Coronary artery (tissue), 2 donors: ENCODE results near the gene SGMS1.
A peak's percentile ranks its signal among the peaks of the same experiment; 100 is the strongest.
"Not testable (repeated sequence)": the region's sequence is repeated elsewhere in the genome, so short reads cannot be mapped to it uniquely, and the experiment has no call there.

Experiments used
- DNase-seq: peaks from one replicate; pipeline ENCODE4 v3.0.0-alpha.2; 2017; ENCODE audit warnings: low spot score
- H3K27ac ChIP-seq, 2 donors: fragments of 200-600 bp; sonication (generic); one replicate each; pipeline ENCODE4 v1.5.1; 2016 to 2019
- H3K4me3 ChIP-seq: fragments of 200-600 bp; sonication (generic); 2 replicates; pipeline ENCODE4 v1.5.1; 2016; ENCODE audit warnings: mild to moderate bottlenecking, moderate library complexity
- TF ChIP-seq, protein P1 (sequence below): fragments of 200-600 bp; sonication (generic); IDR thresholded peaks from one replicate; pipeline ENCODE4 v1.5.1; 2019; ENCODE audit warnings: antibody characterized with exemption

SGMS1 gene

GRCh38 chr10:50379616-50380015 lies 244.1 kb downstream of the SGMS1 start:
- Histone ChIP-seq H3K4me3 (no peak overlapping the region), H3K27ac (no peak overlapping the region)
- TF ChIP-seq, protein P1, sequence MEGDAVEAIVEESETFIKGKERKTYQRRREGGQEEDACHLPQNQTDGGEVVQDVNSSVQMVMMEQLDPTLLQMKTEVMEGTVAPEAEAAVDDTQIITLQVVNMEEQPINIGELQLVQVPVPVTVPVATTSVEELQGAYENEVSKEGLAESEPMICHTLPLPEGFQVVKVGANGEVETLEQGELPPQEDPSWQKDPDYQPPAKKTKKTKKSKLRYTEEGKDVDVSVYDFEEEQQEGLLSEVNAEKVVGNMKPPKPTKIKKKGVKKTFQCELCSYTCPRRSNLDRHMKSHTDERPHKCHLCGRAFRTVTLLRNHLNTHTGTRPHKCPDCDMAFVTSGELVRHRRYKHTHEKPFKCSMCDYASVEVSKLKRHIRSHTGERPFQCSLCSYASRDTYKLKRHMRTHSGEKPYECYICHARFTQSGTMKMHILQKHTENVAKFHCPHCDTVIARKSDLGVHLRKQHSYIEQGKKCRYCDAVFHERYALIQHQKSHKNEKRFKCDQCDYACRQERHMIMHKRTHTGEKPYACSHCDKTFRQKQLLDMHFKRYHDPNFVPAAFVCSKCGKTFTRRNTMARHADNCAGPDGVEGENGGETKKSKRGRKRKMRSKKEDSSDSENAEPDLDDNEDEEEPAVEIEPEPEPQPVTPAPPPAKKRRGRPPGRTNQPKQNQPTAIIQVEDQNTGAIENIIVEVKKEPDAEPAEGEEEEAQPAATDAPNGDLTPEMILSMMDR: no peak
- no peak for DNase-seq

GRCh38 chr10:50375745-50376144 lies 248.0 kb downstream of the SGMS1 start:
- no peak for DNase-seq
- TF ChIP-seq, protein P1: no peak
- Histone ChIP-seq H3K4me3 (no peak overlapping the region), H3K27ac (no peak overlapping the region)

- Histone ChIP-seq H3K4me3 (no peak overlapping the region), H3K27ac (no peak overlapping the region)
- no peak for DNase-seq
- TF ChIP-seq, protein P1: no peak
Measured at GRCh38 chr10:50375051-50375452, 248.7 kb downstream of the SGMS1 start.

DNA sequence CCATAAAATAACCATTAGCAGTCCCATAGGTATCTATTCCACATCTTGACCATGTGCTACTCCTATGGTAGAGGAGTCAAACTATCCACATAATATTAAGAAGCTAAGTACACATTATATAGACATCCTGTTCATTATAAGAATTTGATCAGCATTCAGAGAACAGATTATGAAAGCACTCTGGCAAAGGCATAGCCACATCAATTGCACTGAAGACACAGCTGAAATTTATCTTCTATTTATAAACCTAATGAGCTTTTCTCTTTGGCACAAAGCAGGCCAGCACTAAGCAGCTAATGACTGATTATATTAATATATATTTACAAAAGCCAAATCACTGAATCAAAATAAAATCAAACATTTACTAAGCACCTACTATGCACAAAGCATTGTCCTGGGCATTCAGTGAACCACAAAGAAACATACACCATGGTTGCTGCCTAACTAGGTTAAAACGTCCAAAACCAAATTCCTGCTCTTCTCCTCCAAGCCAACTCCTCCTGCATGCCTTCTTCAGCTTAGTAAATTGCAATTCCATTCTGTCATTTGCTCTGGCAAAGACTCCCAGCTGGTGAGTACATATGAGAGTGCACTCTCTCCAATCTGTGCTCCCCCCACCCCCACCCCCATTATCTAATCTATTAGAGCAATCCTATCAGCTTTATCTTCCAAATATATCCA lies 249.8 kb downstream of the SGMS1 start:
- TF ChIP-seq, protein P1: no peak
- DNase-seq: no peak
- no peak overlapping the region for H3K4me3 ChIP-seq
- H3K27ac ChIP-seq: peak overlapping the region in 1 of 2 donors; percentile 49

DNA sequence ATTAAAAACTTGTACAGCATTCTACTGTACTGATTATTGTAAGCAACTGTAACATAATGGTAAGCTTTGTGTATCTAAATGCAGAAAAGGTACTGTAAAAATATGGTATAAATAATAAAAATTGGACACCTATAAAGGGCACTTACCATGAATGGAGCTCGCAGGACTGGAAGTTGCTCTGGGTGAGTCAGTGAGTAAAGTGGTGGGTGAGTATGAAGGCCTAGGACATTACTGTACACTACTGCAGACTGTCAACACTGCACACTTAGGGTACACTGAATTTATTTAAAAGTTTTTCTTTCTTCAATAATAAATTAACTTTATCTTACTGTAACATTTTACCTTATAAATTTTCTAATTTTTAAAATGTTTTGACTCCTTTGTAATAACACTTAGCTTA lies 253.8 kb downstream of the SGMS1 start:
- TF ChIP-seq, protein P1: no peak
- Histone ChIP-seq H3K4me3 (no peak overlapping the region), H3K27ac (no peak overlapping the region)
- no peak for DNase-seq

DNA sequence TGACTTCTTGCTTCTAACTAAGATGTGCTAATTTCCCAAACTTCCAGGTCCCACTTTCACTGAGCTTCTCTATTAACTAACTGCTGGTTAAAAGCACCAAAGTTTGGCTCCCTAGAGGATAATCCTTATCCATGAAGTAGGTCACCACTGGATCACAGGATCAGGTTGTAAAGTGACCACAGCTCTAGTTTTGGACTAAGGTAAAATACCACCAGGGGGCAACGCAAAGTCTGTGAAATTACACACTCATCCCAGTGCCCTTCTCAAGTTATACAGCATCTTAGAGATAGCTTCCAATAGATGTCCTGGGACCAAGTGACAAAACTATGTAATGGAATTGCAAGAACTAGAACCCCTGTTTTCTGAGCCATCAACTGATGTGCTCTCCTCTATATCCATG lies 256.0 kb downstream of the SGMS1 start:
- Histone ChIP-seq H3K27ac (no peak overlapping the region), H3K4me3 (no peak overlapping the region)
- TF ChIP-seq, protein P1: no peak
- no peak for DNase-seq

DNA sequence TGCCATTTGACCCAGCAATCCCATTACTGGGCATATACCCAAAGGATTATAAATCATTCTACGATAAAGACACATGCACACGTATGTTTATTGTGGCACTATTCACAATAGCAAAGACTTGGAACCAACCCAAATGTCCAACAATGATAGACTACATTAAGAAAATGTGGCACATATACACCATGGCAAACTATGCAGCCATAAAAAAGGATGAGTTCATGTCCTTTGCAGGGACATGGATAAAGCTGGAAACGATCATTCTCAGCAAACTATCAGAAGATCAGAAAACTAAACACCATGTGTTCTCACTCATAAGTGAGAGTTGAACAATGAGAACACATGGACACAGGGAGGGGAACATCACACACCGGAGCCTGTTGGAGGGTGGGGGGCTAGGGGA lies 257.3 kb downstream of the SGMS1 start:
- not testable (repeated sequence) for H3K4me3 ChIP-seq, H3K27ac ChIP-seq, DNase-seq

DNA sequence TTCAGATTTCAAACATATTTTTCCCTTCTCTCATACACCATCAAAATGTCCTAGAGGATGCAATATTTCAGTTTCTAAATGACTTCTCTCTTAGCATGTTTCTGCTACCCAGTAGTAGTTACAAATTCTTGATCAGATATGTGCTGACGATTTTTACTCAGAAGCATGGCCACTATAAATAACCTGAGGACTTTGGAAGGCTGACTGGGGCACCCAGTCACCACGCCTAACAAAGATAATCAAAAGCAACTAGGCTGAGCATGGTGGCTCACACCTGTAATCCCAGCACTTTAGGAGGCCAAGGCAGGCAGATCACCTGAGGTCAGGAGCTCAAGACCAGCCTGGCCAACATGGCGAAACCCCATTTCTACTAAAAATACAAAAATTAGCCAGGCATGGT lies 259.0 kb downstream of the SGMS1 start:
- not testable (repeated sequence) for H3K27ac ChIP-seq, DNase-seq, H3K4me3 ChIP-seq
